ENCODE measurements around the gene GFRA1.

DNA sequence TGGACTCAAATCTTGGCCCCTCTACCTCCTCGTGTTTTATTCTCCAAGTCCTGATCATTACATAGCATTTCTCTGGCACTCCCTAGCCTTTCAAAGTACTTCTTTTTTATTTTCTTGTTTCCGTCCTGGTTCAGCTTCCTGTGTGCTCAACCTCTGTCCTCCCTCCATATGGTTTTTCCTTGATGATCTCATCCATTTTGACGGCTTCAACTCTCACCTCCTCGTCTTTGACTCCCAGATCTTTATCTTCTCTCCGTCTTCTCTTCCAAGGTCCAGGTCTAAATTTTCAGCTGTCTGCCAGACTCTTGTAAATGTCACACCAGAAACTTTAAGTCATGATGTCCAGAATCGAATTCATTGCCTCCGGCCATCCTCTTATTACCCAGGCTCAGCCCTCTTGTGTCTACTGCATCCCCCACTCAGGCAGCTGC lies 23.3 kb upstream of the GFRA1 start:
- TF ChIP-seq, protein P1, sequence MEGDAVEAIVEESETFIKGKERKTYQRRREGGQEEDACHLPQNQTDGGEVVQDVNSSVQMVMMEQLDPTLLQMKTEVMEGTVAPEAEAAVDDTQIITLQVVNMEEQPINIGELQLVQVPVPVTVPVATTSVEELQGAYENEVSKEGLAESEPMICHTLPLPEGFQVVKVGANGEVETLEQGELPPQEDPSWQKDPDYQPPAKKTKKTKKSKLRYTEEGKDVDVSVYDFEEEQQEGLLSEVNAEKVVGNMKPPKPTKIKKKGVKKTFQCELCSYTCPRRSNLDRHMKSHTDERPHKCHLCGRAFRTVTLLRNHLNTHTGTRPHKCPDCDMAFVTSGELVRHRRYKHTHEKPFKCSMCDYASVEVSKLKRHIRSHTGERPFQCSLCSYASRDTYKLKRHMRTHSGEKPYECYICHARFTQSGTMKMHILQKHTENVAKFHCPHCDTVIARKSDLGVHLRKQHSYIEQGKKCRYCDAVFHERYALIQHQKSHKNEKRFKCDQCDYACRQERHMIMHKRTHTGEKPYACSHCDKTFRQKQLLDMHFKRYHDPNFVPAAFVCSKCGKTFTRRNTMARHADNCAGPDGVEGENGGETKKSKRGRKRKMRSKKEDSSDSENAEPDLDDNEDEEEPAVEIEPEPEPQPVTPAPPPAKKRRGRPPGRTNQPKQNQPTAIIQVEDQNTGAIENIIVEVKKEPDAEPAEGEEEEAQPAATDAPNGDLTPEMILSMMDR (IDR thresholded peaks at IDR 0.05): no peak
- TF ChIP-seq POLR2A (IDR thresholded peaks at IDR 0.05): no peak
